Transverse colon (tissue), 4 donors: Measurements from ENCODE around the gene LBR. TPM values are rescaled to one million over a fixed set of nuclear protein-coding genes. Genes with fewer than 3 reads are reported as not detected.

Source experiments
- DNase-seq: peaks from one replicate; pipeline ENCODE4 v3.0.0-alpha.2; 2019
- H3K27ac ChIP-seq, 4 donors: fragments of 200-600 bp; sonication (generic); 2 replicates each; pipeline ENCODE4 v1.5.1; 2016 to 2018; ENCODE audit warnings: inconsistent platforms in 4 of 4
- H3K27me3 ChIP-seq: fragments of 200-600 bp; sonication (generic); 2 replicates; pipeline ENCODE4 v1.5.1; 2017; ENCODE audit warnings: inconsistent platforms
- H3K36me3 ChIP-seq, 4 donors: fragments of 200-600 bp; sonication (generic); 2 replicates each; pipeline ENCODE4 v1.5.1; 2017 to 2019; ENCODE audit warnings: inconsistent platforms in 4 of 4
- H3K4me1 ChIP-seq, 4 donors: fragments of 200-600 bp; sonication (generic); 2 replicates each; pipeline ENCODE4 v1.5.1; 2017 to 2020; ENCODE audit warnings: inconsistent platforms in 4 of 4
- H3K4me3 ChIP-seq, 4 donors: fragments of 200-600 bp; sonication (generic); 1 replicate in 1 of 4; 2 replicates in 3 of 4; pipeline versions ENCODE4 v1.5.1 to v1.6.1; 2017 to 2019; ENCODE audit warnings: inconsistent platforms in 4 of 4
- H3K9me3 ChIP-seq, 2 donors: fragments of 200-600 bp; sonication (generic); 2 replicates each; pipeline ENCODE4 v1.5.1; 2017 to 2019; ENCODE audit warnings: inconsistent platforms in 2 of 2
- CTCF ChIP-seq, 5 experiments: fragments of 200-600 bp in 3 of 5; fragments of 450-650 bp in 2 of 5; sonication (generic) in 3 of 5; IDR thresholded peaks; 1 replicate in 2 of 5; 2 replicates in 3 of 5; pipeline ENCODE4 v1.5.1; 2016 to 2017; ENCODE audit warnings: antibody characterized with exemption in 5 of 5, inconsistent platforms in 3 of 5, mild to moderate bottlenecking in 2 of 5, moderate library complexity in 1 of 5
- EP300 ChIP-seq: sonication (generic); formaldehyde crosslinking; IDR thresholded peaks from one replicate; pipeline ENCODE4 v1.6.1; 2017; ENCODE audit warnings: antibody characterized with exemption, low read depth
- POLR2A ChIP-seq: fragments of 450-650 bp; IDR thresholded peaks from one replicate; pipeline ENCODE4 v1.6.1; 2016; ENCODE audit warnings: antibody characterized with exemption, mild to moderate bottlenecking, moderate library complexity
- POLR2AphosphoS5 ChIP-seq, 3 donors: sonication (generic); formaldehyde crosslinking; IDR thresholded peaks; one replicate each; pipeline ENCODE4 v1.6.1; 2016; ENCODE audit warnings: antibody characterized with exemption in 3 of 3
- WGBS, 2 donors: methylation state at CpG; one replicate each; pipeline ENCODE4 v1.1.5; 2018; ENCODE audit warnings: low coverage in 1 of 2; 5-methylcytosine and 5-hydroxymethylcytosine counted together
- in situ Hi-C, 4 donors: fragments of 200-750 bp; cut with MboI; loops; one replicate each; pipeline versions ENCODE4 v1.15.0 to v1.15.1; 2017; ENCODE audit warnings: low sequenced_read_pairs in 3 of 4, low pct_ligation_motif_present in 1 of 4, low pct_unique_long_range_greater_than_20kb in 1 of 4
- intact Hi-C: fragments of 100-400 bp; cut with DNase I; formaldehyde crosslinking; loops from one replicate; pipeline ENCODE4 v1.15.1; 2023; ENCODE audit warnings: low total_unique reads
- total RNA-seq, 4 donors: library from RNA; depleted of rRNA; stranded (reverse); fragments of >200 nt; gene quantifications; one replicate each; pipeline ENCODE4 v1.1.0, GENCODE V29; 2016

LBR gene
- total RNA-seq, 4 donors from 2014 or later: 48.6 to 97.9 (median 75.1) TPM

GRCh38 chr1:225410036-225410435 is 17.8 kb downstream of the LBR start:
- intact Hi-C loops (no loop called here), in situ Hi-C loops (no loop called here)
- no peak overlapping the region for H3K4me3 ChIP-seq
- no peak for TF ChIP-seq POLR2AphosphoS5 (IDR thresholded peaks at IDR 0.05)
- no peak for TF ChIP-seq POLR2A
- no peak for TF ChIP-seq EP300
- H3K27ac ChIP-seq: no peak overlapping the region
- no peaks in the 10 kb centered on the region for H3K27me3 ChIP-seq
- peaks cover 0 to 21% (median 12%) of the 10 kb centered on the region in 4 donors for H3K4me1 ChIP-seq
- H3K9me3 ChIP-seq: no peaks in the 10 kb centered on the region
- 85 to 87% methylated on average over 2 to 6 of the region's 6 CpGs for WGBS, 2 donors
- no peak for DNase-seq
- peaks cover 0 to 61% (median 20%) of the 10 kb centered on the region in 4 donors for H3K36me3 ChIP-seq

- no peak for DNase-seq
- Histone ChIP-seq H3K27me3 (no peaks in the 10 kb centered on the region), H3K4me3 (no peak overlapping the region), H3K4me1 (peaks cover 0 to 21% (median 11%) of the 10 kb centered on the region in 4 donors), H3K9me3 (no peaks in the 10 kb centered on the region), H3K36me3 (peaks cover 0 to 54% (median 20%) of the 10 kb centered on the region in 4 donors), H3K27ac (no peak overlapping the region)
- intact Hi-C loops: no loop called here
- in situ Hi-C loops: no loop called here
- TF ChIP-seq POLR2AphosphoS5 (IDR thresholded peaks at IDR 0.05) (no peak), EP300 (no peak), POLR2A (no peak), CTCF (IDR thresholded peaks at IDR 0.05) (no peak)
- WGBS, 2 donors: 84 to 90% methylated on average over 3 to 8 of the region's 8 CpGs
Measured at GRCh38 chr1:225409051-225409450, 18.8 kb downstream of the LBR start.

- no peak for DNase-seq
- 67 to 83% methylated on average over 1 to 4 of the region's 4 CpGs for WGBS, 2 donors
- no peaks in the 10 kb centered on the region for H3K9me3 ChIP-seq
- H3K4me1 ChIP-seq: peaks cover 0 to 16% (median 9%) of the 10 kb centered on the region in 4 donors
- H3K4me3 ChIP-seq: no peak overlapping the region
- no peak overlapping the region for H3K27ac ChIP-seq
- in situ Hi-C loops (no loop called here), intact Hi-C loops (no loop called here)
- H3K36me3 ChIP-seq: peaks cover 0 to 54% (median 21%) of the 10 kb centered on the region in 4 donors
- H3K27me3 ChIP-seq: no peaks in the 10 kb centered on the region
- no peak for TF ChIP-seq EP300
- no peak for TF ChIP-seq POLR2A
- TF ChIP-seq POLR2AphosphoS5 (IDR thresholded peaks at IDR 0.05): no peak
- TF ChIP-seq CTCF (IDR thresholded peaks at IDR 0.05): no peak
Measured at GRCh38 chr1:225408249-225408648, 19.6 kb downstream of the LBR start.

- 89 to 94% methylated on average over 2 of the region's 2 CpGs for WGBS, 2 donors
Measured at GRCh38 chr1:225407755-225408154, 20.1 kb downstream of the LBR start.

More at GRCh38 chr1:225407755-225408154, 20.1 kb downstream of the LBR start:
- Histone ChIP-seq H3K4me3 (no peak overlapping the region), H3K27me3 (no peaks in the 10 kb centered on the region), H3K4me1 (peaks cover 0 to 11% (median 5%) of the 10 kb centered on the region in 4 donors), H3K9me3 (no peaks in the 10 kb centered on the region), H3K27ac (no peak overlapping the region), H3K36me3 (peaks cover 0 to 59% (median 24%) of the 10 kb centered on the region in 4 donors)
- no peak for TF ChIP-seq EP300
- no peak for TF ChIP-seq POLR2AphosphoS5 (IDR thresholded peaks at IDR 0.05)
- TF ChIP-seq POLR2A: no peak
- TF ChIP-seq CTCF (IDR thresholded peaks at IDR 0.05): no peak
- in situ Hi-C loops (no loop called here), intact Hi-C loops (no loop called here)
- no peak for DNase-seq
